Astrocyte of the cerebellum (primary cell): ENCODE results near the gene UTS2R.
"Not testable (repeated sequence)": the region's sequence is repeated elsewhere in the genome, so short reads cannot be mapped to it uniquely, and the experiment has no call there.

Experiments
- DNase-seq: peaks from one replicate; pipeline ENCODE4 v3.0.0-alpha.2; 2011; ENCODE audit warnings: low read depth
- H3K4me3 ChIP-seq: 2 replicates; pipeline ENCODE4 v1.5.1; 2011; ENCODE audit warnings: mild to moderate bottlenecking, low read depth, low read length, moderate library complexity
- in situ Hi-C: cut with HindIII; loops from 2 replicates; pipeline ENCODE4 v1.10.0; 2017; ENCODE audit warnings: low sequenced_read_pairs
- TF ChIP-seq, protein P1 (sequence below): IDR thresholded peaks from 2 replicates; pipeline ENCODE4 v1.5.1; 2012; ENCODE audit warnings: low read length, low read depth, moderate library complexity, mild to moderate bottlenecking; ENCODE audit errors: missing control alignments

Gene UTS2R

DNA sequence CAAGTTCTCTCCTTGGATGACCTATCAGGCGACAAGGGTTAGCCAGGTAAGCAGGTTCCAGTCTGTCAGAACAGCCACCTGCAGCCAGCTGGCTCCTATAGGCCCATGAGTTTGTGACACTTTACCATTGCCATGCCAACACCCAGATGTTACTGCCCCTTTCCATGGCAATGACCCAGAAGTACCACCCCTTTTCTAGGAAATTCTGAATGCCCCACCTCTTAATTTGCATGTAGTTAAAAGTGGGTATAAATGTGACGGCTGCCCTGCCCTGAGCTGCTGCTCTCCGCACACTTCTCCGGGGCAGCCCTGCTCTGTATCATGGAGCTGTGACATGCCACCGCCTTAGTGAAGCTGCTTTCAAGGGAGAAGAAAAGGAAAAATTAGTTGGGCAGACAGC is 28.0 kb upstream of the UTS2R start:
- in situ Hi-C loops: loop anchor here (10.0 kb wide), 1 partner anchor 71 kb away; the partner anchor contains the start of genes HEXD and OGFOD3
- TF ChIP-seq, protein P1, sequence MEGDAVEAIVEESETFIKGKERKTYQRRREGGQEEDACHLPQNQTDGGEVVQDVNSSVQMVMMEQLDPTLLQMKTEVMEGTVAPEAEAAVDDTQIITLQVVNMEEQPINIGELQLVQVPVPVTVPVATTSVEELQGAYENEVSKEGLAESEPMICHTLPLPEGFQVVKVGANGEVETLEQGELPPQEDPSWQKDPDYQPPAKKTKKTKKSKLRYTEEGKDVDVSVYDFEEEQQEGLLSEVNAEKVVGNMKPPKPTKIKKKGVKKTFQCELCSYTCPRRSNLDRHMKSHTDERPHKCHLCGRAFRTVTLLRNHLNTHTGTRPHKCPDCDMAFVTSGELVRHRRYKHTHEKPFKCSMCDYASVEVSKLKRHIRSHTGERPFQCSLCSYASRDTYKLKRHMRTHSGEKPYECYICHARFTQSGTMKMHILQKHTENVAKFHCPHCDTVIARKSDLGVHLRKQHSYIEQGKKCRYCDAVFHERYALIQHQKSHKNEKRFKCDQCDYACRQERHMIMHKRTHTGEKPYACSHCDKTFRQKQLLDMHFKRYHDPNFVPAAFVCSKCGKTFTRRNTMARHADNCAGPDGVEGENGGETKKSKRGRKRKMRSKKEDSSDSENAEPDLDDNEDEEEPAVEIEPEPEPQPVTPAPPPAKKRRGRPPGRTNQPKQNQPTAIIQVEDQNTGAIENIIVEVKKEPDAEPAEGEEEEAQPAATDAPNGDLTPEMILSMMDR: no peak
- DNase-seq: no peak
- no peak overlapping the region for H3K4me3 ChIP-seq

DNA sequence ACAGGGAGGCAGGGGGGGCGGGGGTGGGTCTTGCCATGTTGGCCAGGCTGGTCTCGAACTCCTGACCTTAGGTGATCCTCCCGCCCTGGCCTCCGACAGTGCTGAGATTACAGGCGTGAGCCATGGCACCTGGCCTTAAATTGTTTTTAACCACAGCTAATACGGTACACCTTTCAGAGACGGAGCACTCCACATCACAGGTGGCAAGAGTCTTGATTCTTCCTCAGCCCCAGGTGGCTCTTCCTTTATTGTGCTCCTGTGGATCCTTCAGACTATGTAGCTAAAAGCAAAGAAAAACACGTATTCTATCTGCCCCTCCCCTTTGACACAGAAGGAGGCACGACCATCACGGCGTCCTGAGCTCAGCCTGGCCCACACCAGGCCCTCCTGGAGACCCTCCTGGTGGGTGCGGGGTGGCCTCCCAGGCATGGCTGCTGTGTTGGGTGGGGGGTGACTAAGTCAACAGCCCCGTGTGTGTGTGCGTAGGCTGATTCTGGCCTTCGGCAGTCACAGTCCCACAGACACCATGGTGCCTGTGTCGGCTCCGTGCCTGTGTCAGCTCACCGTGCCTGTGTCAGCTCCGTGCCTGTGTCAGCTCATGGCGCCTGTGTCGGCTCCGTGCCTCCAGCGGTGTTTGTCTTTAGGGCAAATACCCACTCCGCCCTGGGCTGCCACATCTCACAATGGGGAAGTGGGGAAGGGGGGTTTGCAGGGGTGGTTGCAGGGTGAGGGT is 27.2 kb upstream of the UTS2R start:
- H3K4me3 ChIP-seq: no peak overlapping the region
- DNase-seq: no peak
- TF ChIP-seq, protein P1: no peak
- in situ Hi-C loops: loop anchor here (10.0 kb wide), 1 partner anchor 70 kb away; the partner anchor contains the start of genes HEXD and OGFOD3

DNA sequence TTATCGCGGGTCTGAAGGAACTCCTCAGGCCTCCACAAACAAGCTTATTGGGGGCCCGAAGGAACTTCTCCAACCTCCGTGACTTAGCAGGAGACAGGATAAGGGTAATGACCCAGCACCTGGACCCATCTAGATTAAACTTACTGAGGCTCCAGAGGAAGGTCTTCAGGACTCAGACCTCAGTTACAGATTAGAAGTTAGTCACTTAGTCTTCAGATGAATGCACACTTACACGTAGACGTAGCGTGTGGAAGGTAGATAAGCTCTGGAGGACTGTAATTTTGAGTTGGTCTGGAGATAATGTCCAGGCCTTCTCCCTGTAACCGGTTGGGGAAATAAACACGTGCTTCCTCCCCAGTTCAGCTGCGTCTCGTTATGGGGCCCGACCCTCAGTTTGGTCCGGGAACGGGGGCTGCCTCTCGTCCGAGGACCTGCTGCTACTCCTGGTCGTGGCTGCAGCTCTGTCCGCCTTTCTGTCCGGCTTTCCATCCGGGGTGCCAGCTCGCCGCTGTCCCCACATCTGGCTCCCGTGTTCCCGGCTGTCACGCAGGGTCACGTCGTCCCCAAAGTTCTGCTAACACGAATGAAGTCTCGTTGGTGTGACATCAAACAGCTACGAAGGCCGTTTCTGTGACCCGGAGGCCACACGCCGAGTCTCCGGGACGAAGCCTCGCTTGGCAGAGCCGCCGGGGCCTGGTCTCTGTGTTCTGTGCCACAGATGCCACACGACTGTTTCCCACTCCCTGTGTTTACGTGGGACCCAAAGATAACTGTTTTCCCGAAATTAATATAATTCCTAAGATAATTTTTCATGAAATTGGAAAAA is 26.2 kb upstream of the UTS2R start:
- no peak for DNase-seq
- in situ Hi-C loops: loop anchor here (10.0 kb wide), 1 partner anchor 69 kb away; the partner anchor contains the start of genes HEXD and OGFOD3
- TF ChIP-seq, protein P1: no peak
- H3K4me3 ChIP-seq: no peak overlapping the region

DNA sequence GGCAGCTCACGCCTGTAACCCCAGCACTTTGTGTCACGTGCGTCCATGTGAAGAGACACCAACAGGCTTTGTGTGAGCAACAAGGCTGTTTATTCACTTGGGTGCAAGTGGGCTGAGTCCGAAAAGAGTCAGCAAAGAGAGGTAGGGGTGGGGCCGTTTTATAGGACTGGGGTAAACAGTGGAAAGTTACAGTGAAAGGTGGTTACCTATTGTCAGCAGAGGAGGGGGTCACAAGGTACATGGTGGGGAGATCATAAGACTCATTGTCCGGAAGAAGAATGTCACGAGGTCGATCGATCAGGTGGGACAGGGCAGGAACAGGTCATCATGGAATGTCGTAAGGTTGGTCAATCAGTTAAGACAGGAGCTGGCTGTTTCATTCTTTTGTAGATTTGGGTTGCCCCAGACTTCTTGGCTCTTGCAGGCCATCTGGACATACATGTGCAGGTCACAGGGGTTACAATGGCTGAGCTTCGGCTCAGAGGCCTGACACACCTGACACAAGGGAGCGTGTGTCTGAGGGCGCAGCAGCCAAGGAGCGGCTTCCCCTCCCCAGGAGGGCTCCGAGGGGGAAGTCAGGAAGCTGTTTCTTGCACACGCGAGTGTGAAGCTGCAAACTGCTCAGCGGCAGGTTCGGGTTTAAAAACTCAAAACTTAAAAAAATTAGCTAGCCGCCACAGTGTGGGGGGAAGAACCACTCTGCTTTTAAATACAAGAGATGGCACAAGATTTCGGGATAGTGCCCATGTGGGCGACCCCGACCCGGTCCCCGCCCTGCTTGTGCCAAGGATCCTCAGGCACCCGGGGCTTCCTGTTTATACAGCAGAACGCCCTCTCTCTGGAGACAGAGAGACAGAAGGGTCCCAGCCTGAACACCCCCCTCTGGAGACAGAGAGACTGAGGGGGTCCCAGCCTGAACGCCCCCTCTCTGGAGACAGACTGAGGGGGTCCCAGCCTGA is 24.9 kb upstream of the UTS2R start:
- TF ChIP-seq, protein P1: no peak
- in situ Hi-C loops: loop anchor here (10.0 kb wide), 1 partner anchor 68 kb away; the partner anchor contains the start of genes HEXD and OGFOD3
- no peak for DNase-seq
- no peak overlapping the region for H3K4me3 ChIP-seq

DNA sequence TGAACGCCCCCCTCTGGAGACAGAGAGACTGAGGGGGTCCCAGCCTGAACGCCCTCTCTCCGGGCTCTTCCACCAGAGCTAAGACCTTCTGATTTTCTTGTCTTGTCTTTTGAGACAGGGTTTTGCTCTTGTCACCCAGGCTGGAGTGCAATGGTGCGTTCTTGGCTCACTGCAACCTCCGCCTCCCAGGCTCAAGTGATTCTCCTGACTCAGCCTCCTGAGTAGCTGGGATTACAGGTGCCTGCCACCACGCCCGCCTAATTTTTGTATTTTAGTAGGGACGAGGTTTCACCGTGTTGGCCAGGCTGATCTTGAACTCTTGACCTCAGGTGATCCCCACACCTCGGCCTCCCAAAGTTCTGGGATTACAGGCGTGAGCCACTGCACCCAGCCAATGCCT is 23.6 kb upstream of the UTS2R start:
- not testable (repeated sequence) for DNase-seq, H3K4me3 ChIP-seq
- in situ Hi-C loops: loop anchor here (10.0 kb wide), 1 partner anchor 67 kb away; the partner anchor contains the start of genes HEXD and OGFOD3

DNA sequence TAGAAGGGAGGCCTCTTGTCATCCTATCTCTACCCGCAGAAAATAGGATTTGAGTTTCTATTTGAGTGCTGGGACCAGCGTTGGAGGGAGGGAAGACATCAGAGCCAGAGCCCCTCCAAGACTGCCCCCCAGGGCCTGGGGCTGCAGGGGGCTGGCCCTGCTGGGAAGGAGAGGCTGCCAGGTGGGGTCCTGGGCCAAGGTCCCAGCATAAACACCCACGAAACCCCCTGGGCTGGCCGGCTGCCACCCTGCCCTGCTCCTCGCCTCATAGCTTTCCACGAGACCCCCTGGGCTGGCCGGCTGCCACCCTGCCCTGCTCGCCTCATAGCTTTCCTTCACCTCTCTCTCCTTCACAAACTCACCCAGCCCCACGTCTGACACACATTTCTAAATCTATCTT is 23.1 kb upstream of the UTS2R start:
- in situ Hi-C loops: loop anchor here (10.0 kb wide), 1 partner anchor 66 kb away; the partner anchor contains the start of genes HEXD and OGFOD3

More for the DNA sequence above, 23.1 kb upstream of the UTS2R start:
- TF ChIP-seq, protein P1: no peak
- DNase-seq: no peak
- no peak overlapping the region for H3K4me3 ChIP-seq
